Activated T-cell treated with anti-CD3 and anti-CD28 coated beads, Interleukin-2, amount 50 U/mL, for 48 hours (primary cell): ENCODE results near the gene UGT1A5.

Source experiments
- DNase-seq, 2 experiments: peaks; one replicate each; pipeline ENCODE4 v3.0.0-alpha.2; 2020

Gene UGT1A5

DNA sequence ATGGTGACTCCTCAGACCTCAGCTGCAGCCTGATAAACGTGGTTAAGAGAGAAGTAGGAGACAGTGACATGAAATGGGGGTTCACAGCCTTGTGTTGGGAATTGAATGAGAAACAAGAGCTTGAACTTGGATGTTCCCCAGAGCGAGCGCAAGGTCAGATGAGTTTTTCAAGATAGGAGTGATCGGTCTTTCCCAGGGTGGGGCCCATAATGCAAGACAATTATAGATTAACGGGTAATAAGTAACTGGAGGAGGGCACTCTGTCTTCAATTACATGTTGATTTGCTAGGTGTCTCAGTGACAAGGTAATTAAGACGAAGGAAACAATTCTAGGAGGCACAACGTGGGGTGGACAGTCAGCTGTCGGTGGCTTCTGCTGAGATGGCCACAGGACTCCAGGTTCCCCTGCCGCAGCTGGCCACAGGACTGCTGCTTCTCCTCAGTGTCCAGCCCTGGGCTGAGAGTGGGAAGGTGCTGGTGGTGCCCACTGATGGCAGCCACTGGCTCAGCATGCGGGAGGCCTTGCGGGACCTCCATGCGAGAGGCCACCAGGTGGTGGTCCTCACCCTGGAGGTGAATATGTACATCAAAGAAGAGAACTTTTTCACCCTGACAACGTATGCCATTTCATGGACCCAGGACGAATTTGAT lies at the start of gene UGT1A5:
Gene UGT1A5 (plus strand): TSS at position 297 of the 651 bp plus-strand sequence. CDS start 85 bp downstream, at position 382.
- no peak for DNase-seq

DNA sequence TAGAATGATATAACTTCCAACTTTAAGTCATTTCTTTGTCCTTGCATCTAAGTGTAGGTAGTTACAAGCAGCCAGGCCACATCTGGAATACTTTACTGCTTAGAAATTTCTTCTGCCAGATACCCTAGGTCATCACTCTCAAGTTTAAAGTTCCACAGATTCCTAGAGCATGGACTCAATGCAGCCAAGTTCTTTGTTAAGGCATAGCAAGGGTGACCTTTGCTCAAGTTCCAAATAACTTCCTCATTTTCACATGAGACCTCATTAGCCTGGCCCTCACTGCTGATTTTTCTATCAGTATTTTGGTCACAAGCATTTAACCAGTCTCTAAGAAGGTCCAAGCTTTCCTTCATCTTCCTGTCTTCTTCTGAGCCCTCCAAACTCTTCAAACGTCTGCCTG lies 48.8 kb upstream of the UGT1A5 start:
- DNase-seq, result no peak

- DNase-seq, result no peak
Measured at GRCh38 chr2:233668605-233669260, 44.0 kb upstream of the UGT1A5 start.

DNA sequence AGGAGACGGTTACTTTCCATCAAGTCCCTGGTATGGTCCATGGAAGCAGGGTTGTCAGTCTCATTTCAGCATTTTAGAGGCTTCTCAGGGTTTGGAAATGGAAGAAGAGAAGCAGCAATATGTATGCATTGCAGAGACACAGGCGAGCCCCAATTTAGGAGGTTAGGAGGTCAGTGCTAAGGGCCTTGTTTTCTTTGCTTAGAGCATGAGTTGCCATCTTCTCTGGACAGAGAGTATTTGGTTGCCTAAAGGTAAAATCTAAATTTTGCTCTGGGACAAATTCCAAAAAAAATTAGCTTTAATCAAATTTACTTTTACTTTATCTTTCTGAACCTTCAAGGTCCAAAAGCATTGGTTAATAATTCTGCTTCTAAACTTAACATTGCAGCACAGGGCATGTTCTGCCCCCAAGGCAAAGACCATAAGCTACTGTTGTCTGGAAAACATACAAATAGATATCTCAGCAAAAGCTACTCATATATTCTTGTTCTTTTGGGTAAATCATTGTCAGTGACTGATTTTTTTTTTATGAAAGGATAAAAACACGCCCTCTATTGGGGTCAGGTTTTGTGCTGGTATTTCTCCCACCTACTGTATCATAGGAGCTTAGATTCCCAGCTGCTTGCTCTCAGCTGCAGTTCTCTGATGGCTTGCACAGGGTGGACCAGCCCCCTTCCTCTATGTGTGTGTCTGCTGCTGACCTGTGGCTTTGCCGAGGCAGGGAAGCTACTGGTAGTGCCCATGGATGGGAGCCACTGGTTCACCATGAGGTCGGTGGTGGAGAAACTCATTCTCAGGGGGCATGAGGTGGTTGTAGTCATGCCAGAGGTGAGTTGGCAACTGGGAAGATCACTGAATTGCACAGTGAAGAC lies 41.2 kb upstream of the UGT1A5 start, which contains the start of gene UGT1A9:
Gene UGT1A9 (plus strand): TSS at position 609 of the 872 bp plus-strand sequence. CDS start 37 bp downstream, at position 646.
- no peak for DNase-seq

GRCh38 chr2:233672886-233673285 lies 39.8 kb upstream of the UGT1A5 start:
- no peak for DNase-seq

- no peak for DNase-seq
Measured at GRCh38 chr2:233673896-233674295, 38.8 kb upstream of the UGT1A5 start.

GRCh38 chr2:233674314-233674713 lies 38.4 kb upstream of the UGT1A5 start:
- no peak for DNase-seq

- DNase-seq, result no peak
Measured at GRCh38 chr2:233674995-233675394, 37.7 kb upstream of the UGT1A5 start.

GRCh38 chr2:233676046-233676445 lies 36.7 kb upstream of the UGT1A5 start:
- no peak for DNase-seq

DNA sequence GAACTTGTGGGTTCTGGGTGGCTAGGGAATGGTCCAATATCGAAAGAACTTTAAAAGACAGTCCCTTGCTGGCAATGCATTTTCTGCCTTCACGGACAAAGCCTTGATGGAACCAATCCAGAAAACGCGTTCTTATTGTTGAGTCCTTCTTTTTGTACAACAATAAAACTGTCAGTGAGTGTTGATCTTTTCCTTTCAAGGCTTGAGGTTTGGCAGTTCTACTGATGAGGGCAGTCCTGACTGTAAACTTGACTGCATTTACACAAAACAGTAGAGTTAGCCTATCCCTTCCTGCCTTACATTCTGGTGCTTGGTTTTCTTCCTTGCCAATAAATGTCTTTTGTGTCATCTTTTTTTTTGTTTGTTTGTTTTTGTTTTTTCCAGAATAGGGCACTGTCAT lies 33.5 kb upstream of the UGT1A5 start:
- no peak for DNase-seq

DNA sequence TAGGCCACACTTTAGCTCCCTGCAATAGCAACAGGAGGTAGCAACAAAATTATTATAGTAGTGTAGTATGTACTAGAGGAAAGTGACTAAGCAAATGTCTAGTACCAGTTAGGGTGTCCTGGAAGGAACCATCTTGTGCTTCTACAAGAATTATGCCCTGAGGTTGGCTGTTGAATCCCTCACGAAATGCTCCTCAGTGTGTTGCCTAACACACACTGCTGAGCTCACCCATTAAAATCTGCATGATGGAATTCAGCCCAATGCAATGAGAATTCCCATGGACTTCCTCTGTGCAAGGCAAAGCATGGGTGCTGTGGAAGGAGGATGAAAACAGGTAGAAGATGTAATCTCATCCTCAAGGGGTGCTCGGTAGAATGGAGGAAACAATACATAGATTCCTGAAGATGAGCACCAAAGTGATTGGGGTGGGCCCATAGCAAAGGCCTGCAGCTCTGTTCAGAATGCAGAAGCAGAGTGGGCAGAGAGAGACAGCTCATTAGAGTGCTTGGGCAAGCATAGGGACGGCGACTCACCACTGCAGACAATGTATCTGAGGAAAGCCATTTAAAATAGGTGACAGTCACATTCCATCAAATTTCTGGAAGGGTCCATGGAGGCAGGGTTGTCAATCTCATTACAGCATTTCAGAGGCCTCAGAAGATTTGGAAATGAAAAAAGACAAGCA lies 32.2 kb upstream of the UGT1A5 start:
- no peak for DNase-seq

GRCh38 chr2:233681521-233682099 lies 31.1 kb upstream of the UGT1A5 start, which contains the start of gene UGT1A7:
UGT1A7 (plus strand) TSS chr2:233681901; CDS start chr2:233681938, 37 bp downstream.
- no peak for DNase-seq

DNA sequence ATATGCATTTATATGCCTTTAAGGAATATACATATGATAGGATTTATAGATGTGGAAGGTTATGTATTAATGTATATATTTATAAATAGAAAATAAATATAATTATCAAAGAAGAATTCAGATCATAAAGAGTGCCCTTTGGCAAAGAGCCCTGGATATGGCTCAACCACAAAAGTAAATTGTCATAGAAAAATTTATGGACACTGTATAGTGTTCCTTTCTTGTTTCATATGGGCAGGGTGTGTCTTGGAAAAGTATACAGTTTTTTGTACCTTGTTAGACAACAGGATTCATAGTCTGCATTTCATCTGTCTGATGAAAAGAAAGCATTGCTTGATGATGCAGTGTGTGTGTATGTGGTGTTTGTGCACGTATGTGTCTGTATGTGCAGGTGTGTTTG lies 28.1 kb upstream of the UGT1A5 start:
- DNase-seq, result no peak

DNA sequence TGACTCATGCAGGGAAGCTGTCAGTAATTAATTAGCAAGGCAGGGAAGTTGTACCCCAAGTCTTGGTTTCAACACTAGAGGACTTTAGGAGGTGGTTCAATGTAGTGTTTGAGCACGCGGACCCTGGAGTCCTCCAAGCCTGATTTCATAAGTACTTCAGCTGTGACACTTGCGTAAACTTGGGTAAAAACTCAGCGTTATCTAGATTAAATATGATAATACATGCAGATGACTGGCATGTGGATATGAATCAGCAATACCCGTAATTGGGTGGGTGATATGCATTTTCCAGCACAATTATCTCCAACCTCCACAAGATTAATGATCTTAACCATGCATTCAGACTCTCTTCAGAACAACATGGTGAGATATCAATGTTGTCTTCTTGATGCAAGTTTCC lies 25.8 kb upstream of the UGT1A5 start:
- no peak for DNase-seq

GRCh38 chr2:233688341-233688740 lies 24.4 kb upstream of the UGT1A5 start:
- no peak for DNase-seq

DNA sequence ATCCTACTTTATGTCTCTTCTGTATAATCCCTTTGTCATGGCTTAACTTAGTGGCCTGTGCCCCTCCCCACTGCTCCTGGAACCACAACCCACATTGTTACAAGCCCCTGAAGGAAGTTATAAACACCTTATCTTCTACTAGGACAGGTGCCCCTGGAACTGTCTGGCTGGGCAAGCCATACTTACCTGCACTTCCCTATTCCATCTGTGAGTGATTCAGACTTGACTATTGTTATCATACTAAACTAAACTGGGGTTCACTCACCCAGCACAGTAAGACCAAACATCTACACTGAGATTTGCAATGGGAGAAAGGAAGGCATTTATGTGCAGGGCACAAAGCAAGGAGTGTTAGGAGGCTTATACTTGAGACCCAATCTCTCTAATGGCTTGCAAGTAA lies 23.7 kb upstream of the UGT1A5 start:
- no peak for DNase-seq

- DNase-seq, result no peak
Measured at GRCh38 chr2:233689501-233689900, 23.2 kb upstream of the UGT1A5 start.

GRCh38 chr2:233690444-233690843 lies 22.3 kb upstream of the UGT1A5 start:
- no peak for DNase-seq

DNA sequence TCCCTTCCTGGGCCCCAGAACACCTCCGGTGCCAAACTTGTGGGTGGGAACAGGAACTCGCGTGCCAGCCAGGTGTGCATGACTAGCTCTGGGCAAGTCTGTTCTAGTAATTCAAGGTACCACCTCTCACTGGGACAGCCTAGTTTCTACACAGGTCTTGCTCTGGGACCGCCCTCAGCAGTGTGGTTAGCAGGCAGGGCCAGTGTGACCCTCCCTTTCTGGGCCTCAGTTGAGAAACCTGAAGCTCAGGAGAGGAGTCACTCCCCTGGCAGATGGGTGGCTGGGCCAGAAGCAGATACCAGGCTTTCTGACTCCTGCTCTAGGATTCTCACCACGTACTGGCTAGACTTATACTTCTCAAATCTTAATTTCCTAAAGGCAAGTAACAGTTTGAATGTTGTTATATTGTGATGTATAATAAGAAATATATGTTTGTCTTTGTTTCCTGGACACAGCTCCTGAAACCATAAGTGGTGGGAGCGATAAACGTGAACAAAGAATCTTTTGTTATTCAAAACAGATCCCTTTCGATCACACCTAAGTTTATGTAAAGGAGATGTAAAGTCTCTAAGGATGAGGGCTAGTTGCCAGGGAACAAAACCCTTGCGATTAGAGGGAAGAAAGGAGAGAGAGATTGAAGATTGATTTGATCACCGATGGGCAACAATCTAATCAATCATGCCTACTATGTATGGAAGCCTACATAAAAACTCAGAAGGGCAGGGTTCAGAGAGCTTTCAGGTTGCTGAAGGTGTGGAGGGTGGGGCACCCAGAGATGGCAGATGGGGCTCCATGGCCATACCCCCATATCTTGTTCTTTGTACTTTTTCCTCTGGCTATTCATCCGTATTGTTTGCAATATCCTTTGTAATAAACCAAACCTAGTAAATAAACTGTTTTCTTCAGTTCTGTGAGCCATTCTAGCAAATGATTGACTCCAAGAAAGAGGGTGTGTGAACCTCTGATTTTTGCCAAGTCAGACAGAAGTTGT lies 21.0 kb upstream of the UGT1A5 start:
- DNase-seq, result no peak

DNA sequence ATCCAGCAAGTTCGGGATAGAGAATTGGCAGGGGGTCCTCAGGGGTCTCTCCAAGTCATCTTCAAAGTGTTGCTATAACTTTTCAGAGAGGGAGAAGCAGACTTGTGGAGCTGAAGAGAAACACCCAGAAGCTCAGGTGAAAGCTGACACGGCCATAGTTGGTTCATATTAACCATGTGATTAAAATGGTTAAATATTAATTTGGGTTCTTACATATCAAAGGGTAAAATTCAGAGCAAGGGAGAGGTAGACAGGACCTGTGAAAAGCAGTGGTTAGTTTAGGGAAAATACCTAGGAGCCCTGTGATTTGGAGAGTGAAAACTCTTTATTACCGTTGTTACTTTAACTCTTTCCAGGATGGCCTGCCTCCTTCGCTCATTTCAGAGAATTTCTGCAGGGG lies 20.1 kb upstream of the UGT1A5 start, which contains the start of gene UGT1A6:
Gene UGT1A6 (plus strand): TSS at position 243 of the 400 bp plus-strand sequence. CDS start 115 bp downstream, at position 358.
- DNase-seq, result no peak

GRCh38 chr2:233693963-233694362 lies 18.7 kb upstream of the UGT1A5 start:
- no peak for DNase-seq
